Duodenal mucosa (tissue), 2 donors: ENCODE data around the gene CADM1.
A peak's percentile ranks its signal among the peaks of the same experiment; 100 is the strongest.

Experiments used
- H3K27ac ChIP-seq: one replicate; pipeline ENCODE4 v1.7.0; 2013; ENCODE audit warnings: low read depth, low read length
- H3K27me3 ChIP-seq, 2 donors: one replicate each; pipeline ENCODE4 v1.7.0; 2013; ENCODE audit warnings: low read length in 2 of 2, control low read depth in 1 of 2; ENCODE audit not compliant: insufficient read depth in 2 of 2, control insufficient read depth in 1 of 2
- H3K36me3 ChIP-seq, 2 donors: one replicate each; pipeline ENCODE4 v1.7.0; 2013; ENCODE audit warnings: low read length in 2 of 2, control low read depth in 1 of 2; ENCODE audit not compliant: insufficient read depth in 2 of 2, control insufficient read depth in 1 of 2
- H3K4me1 ChIP-seq, 2 donors: one replicate each; pipeline ENCODE4 v1.7.0; 2013; ENCODE audit warnings: low read length in 2 of 2, control low read depth in 1 of 2; ENCODE audit not compliant: insufficient read depth in 2 of 2, control insufficient read depth in 1 of 2
- H3K4me3 ChIP-seq, 2 donors: one replicate each; pipeline ENCODE4 v1.7.0; 2013; ENCODE audit warnings: low read length in 2 of 2, low read depth in 1 of 2
- H3K9ac ChIP-seq, 2 donors: one replicate each; pipeline ENCODE4 v1.7.0; 2013; ENCODE audit warnings: low read length in 2 of 2, low read depth in 1 of 2
- H3K9me3 ChIP-seq, 2 donors: one replicate each; pipeline ENCODE4 v1.7.0; 2013; ENCODE audit warnings: low read length in 2 of 2, control low read depth in 1 of 2; ENCODE audit not compliant: control insufficient read depth in 1 of 2

Gene CADM1

DNA sequence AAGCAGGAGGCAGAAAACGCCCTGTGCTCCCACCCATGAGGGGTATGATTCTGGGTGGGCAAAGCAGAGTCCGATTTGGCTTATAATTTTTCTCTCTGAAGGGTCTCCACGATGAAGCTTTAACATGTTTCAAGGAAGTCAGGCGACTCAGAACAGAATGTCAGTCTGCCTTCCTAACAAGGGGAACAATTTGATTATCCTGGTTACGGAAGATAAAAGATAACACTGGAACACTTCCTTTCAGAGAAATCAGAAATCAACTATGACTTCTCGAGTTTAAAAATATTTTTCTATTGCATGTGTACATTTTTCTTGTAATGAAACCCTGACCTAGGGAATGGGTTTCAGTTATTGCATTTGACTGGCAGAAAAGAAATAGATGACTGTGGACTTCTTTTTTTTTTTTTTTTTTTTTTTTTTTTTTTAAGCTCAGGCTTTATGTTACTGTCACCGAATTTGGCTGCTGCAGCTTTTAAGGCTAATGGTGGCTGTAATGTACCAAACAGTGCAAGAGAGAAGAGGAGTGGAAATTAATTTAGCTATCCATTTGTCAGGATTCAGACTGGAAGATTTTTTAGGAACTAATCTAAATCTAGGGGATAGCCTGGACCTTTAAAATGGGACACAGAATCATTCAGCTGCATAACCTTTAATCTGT is 297.7 kb downstream of the CADM1 start:
- no peaks in the 10 kb centered on the region for H3K36me3 ChIP-seq
- H3K9ac ChIP-seq = no peak overlapping the region
- H3K9me3 ChIP-seq = no peaks in the 10 kb centered on the region
- no peaks in the 10 kb centered on the region for H3K4me1 ChIP-seq
- no peak overlapping the region for H3K4me3 ChIP-seq
- no peak overlapping the region for H3K27ac ChIP-seq
- no peaks in the 10 kb centered on the region for H3K27me3 ChIP-seq

DNA sequence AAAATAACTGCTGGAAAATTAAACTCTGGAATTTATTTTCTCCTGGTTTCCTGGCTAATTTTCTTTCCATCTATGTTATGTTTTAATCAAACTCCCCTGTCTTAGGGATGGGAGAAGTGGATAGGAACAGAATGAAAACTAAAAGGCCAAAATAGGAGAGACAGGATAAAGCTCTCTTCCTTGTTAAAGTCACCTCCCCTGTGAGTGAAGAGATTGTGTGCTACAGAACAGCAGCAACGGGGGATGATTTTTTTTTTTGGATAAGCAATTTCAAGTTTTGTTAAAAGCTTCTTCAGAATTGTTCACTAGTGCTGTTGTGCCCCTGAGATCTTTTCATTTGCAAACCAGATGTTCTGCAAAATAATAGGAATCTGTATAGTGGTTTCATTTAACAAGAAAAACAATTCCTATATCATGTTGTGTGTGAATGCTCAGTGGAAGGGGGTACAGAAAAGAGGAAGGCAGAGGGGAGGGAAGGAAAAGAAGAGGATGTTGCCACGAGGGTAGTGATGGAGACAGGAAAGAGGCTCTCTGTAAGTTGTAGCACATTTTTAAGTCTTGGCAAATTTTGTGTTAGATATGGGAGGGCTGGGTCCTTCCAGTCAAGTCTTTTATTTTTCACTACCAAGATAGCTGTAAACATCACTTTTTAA is 301.2 kb downstream of the CADM1 start:
- Histone ChIP-seq H3K4me1 (no peaks in the 10 kb centered on the region), H3K27me3 (no peaks in the 10 kb centered on the region), H3K36me3 (no peaks in the 10 kb centered on the region), H3K27ac (no peak overlapping the region), H3K9me3 (no peaks in the 10 kb centered on the region), H3K9ac (no peak overlapping the region), H3K4me3 (no peak overlapping the region)

DNA sequence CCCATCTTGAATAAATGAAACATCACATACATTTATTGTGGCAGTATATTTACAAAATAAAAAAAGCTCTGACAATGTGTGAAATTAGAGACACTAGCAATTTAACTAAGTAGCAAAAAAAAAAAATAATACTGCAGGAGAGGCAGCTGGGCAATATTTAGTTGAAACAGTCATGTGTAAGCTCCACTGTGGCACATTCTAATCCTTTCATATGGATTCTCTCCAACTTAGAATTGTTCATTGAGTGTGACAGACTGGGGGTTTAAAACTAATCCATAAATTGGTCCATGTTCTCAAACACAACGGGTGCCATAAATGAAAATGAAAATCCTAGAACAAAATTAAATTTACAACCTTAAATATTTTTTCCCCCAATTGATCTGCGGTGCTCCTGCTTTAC is 302.1 kb downstream of the CADM1 start:
- Histone ChIP-seq H3K4me1 (no peaks in the 10 kb centered on the region), H3K27ac (no peak overlapping the region), H3K4me3 (no peak overlapping the region), H3K9me3 (no peaks in the 10 kb centered on the region), H3K9ac (no peak overlapping the region), H3K36me3 (no peaks in the 10 kb centered on the region), H3K27me3 (no peaks in the 10 kb centered on the region)

DNA sequence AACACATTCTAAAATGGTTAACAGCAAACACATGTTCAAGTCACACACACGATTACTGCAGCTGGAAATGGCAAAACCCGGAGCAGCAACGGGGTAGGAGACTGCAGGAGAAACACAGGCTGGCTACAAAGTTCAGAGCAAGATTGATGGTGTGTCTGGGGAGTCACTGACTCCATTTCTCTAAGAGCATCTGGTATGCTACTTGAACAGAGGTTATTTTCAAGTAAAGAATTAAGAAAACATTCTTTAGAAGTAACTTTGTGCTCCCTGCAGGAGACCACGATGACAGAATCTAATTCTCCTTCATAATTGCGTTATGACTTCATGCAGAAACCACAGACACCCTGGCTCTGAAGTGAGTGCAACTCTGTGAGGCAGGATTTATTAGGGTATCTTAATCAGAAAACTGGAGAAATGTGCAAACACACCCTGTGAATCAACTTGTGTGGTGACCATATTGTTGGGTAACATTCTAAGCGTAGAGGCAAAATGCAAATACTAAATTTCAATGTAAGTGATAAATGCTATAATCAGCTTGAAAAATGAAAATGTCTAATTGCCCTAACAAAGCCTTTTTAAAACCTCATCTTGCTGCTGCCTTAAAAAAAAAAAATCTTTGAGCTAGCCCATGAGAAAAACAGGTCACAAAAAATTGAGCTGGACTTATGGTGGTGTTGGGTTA is 303.0 kb downstream of the CADM1 start:
- H3K36me3 ChIP-seq = no peaks in the 10 kb centered on the region
- no peaks in the 10 kb centered on the region for H3K4me1 ChIP-seq
- H3K9ac ChIP-seq = no peak overlapping the region
- no peak overlapping the region for H3K27ac ChIP-seq
- no peak overlapping the region for H3K4me3 ChIP-seq
- H3K9me3 ChIP-seq = no peaks in the 10 kb centered on the region
- H3K27me3 ChIP-seq = no peaks in the 10 kb centered on the region

DNA sequence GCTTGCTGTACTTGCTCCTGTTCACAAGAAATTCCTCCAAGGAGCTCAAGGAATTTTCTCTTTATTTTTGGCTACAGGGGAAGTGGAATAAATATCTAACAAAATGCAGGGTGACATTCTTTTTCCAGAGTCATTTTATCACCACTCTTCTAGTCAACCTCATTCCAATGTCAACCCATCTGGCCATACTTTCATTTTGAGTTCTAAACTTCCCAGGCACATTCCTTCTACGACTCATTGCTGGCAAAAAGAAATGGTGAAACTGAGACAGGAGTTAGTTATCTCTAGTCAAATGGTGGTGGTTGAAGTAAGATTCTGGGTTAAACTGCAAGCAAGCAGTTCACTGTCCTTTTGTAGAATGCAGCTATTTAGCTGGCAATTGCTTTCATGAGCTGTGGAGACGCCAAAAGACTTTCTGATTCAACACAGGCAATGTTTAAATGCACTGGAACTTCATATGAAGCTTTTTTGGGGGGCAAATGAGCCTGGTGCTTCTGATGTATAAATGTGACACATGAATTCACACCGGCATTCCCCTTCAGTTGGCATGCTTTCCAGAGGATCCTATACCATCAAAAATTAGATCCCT is 304.6 kb downstream of the CADM1 start:
- Histone ChIP-seq H3K27ac (no peak overlapping the region), H3K36me3 (no peaks in the 10 kb centered on the region), H3K9ac (no peak overlapping the region), H3K9me3 (no peaks in the 10 kb centered on the region), H3K4me1 (no peaks in the 10 kb centered on the region), H3K4me3 (no peak overlapping the region), H3K27me3 (no peaks in the 10 kb centered on the region)

DNA sequence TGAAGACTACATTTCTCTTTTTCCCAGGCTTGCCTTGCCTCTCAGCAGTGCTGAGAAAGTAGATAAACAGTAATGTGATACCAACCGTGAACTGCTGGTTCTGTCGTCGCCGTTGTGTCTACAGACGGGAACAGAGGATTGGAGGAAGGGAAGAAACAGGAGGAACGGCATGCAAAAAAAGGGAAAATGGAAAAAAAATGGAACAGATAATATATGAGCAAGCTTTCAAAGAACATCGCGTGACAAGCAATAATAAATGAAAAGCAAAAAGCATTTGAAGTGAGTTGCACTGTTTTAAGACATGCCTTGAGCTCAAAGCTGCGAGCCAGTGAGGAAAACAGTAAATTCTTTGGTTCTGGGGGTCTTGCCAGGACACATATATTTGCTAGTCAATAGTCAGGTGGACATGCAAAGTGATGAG is 305.9 kb downstream of the CADM1 start:
- Histone ChIP-seq H3K36me3 (no peaks in the 10 kb centered on the region), H3K9me3 (no peaks in the 10 kb centered on the region), H3K4me1 (peaks cover 0 to 4% of the 10 kb centered on the region in 2 donors), H3K9ac (no peak overlapping the region), H3K27ac (no peak overlapping the region), H3K27me3 (no peaks in the 10 kb centered on the region), H3K4me3 (no peak overlapping the region)

DNA sequence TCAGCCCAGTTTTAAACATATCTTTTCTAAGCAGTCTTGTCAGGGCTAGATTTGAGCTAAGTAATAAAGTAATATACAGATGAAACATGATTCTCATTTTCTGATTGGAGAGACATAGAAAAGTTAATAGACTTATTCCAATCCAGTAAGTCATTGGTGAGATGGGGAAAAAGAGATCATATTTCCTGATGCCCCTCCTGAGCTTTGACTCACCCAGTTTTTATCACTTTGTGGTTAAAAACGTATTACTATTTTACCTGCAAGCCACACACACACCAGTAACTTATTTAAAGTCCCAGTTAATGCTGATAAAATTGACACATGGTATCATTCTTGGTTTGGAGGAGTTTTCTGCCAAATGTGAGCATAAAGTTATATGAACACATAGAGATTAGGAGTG is 306.8 kb downstream of the CADM1 start:
- no peak overlapping the region for H3K27ac ChIP-seq
- no peak overlapping the region for H3K4me3 ChIP-seq
- no peaks in the 10 kb centered on the region for H3K9me3 ChIP-seq
- no peaks in the 10 kb centered on the region for H3K27me3 ChIP-seq
- no peak overlapping the region for H3K9ac ChIP-seq
- peaks cover 0 to 4% of the 10 kb centered on the region in 2 donors for H3K4me1 ChIP-seq
- H3K36me3 ChIP-seq = no peaks in the 10 kb centered on the region

DNA sequence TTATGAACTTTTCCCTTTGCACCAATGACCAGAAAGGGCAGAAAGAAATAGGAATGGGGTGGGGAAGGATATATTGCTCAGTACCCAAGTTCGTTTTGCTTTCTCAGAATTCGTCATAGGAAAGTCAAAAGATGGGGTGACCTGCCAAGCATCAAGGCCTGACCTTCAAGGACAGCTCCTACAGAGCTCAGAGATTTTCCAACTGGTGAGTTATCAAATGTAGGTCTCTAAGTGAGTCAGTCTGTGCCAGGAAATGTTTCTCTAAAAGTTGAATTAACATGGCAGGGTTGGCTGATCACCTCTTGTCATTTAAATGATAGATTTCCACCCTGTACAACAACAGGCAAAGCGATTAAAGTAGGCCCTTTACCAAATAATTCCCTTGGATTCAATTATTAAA is 307.2 kb downstream of the CADM1 start:
- Histone ChIP-seq H3K4me3 (no peak overlapping the region), H3K9ac (no peak overlapping the region), H3K4me1 (peaks cover 0 to 4% of the 10 kb centered on the region in 2 donors), H3K27me3 (no peaks in the 10 kb centered on the region), H3K36me3 (no peaks in the 10 kb centered on the region), H3K27ac (no peak overlapping the region), H3K9me3 (no peaks in the 10 kb centered on the region)

DNA sequence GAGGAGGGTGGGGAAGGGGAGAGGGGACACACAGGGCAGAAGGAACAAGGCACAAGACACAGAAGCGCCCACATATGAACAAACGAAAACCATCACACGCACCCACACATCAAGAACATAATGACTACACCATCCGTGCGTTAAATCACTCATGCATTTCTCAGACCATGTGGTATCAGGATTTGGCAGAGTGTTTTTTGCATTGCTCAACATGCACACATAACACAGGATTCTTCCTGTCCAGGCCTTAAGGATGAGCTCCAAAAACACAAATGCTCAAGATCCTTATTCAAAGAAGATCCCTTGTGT is 309.5 kb downstream of the CADM1 start:
- no peaks in the 10 kb centered on the region for H3K9me3 ChIP-seq
- H3K27ac ChIP-seq = peak overlapping the region; percentile 8
- H3K4me1 ChIP-seq = peaks cover 0 to 4% of the 10 kb centered on the region in 2 donors
- no peak overlapping the region for H3K4me3 ChIP-seq
- H3K36me3 ChIP-seq = no peaks in the 10 kb centered on the region
- peak overlapping the region in 1 of 2 donors; percentile 22 for H3K9ac ChIP-seq
- H3K27me3 ChIP-seq = no peaks in the 10 kb centered on the region
